Camera-type eye (tissue), 1 donor: Measurements from ENCODE around the gene MRPL2. TPM values are rescaled to one million over a fixed set of nuclear protein-coding genes. Genes with fewer than 3 reads are reported as not detected.

Experiments
- total RNA-seq: library from RNA; depleted of rRNA; stranded (reverse); fragments of >200 nt; gene quantifications from one replicate; pipeline ENCODE4 v1.2.3, GENCODE V29; 2014

The MRPL2 gene
- 17.3 TPM for total RNA-seq

GRCh38 chr6:43059168-43060033 is at the start of gene MRPL2, which contains the start of gene KLC4:
TSS of gene MRPL2 (minus strand) at chr6:43059434. CDS start at chr6:43059381, 53 bp downstream.
TSS of gene KLC4 (plus strand) at chr6:43059631. CDS start at chr6:43061336, 1,705 bp downstream.

GRCh38 chr6:43075670-43076463 is 16.6 kb upstream of the MRPL2 start, which contains the start of gene PTK7:
TSS of gene PTK7 (plus strand) at chr6:43076314. CDS start at chr6:43076489, 175 bp downstream.

GRCh38 chr6:43053545-43054205 is 5.6 kb downstream of the MRPL2 start, which contains the start of gene CUL7:
TSS of gene CUL7 (minus strand) at chr6:43053851. CDS start at chr6:43052788, 1,063 bp downstream.

GRCh38 chr6:43021270-43022047 is 37.8 kb downstream of the MRPL2 start, which contains the start of gene RRP36:
TSS of gene RRP36 (plus strand) at chr6:43021623. CDS start at chr6:43021655, 32 bp downstream.

GRCh38 chr6:43013843-43014433 is 45.3 kb downstream of the MRPL2 start, which contains the start of the genes KLHDC3 and MEA1:
TSS of gene KLHDC3 (plus strand) at chr6:43014249. CDS start at chr6:43017193, 2,944 bp downstream.
TSS of gene MEA1 (minus strand) at chr6:43013946. CDS start at chr6:43013813, 133 bp downstream.

Other genes with a start within 250 kb of the MRPL2 start
- 115 TPM for gene RPL7L1, start 179.8 kb downstream of the MRPL2 start, total RNA-seq
- not detected for gene PTCRA, start 143.4 kb downstream of the MRPL2 start, total RNA-seq
- 39.6 TPM for gene CNPY3, start 130.0 kb downstream of the MRPL2 start, total RNA-seq
- gene GNMT, start 98.7 kb downstream of the MRPL2 start, total RNA-seq = not detected
- 29.6 TPM for gene PEX6, start 80.3 kb downstream of the MRPL2 start, total RNA-seq
- 31.1 TPM for gene PPP2R5D, start 74.9 kb downstream of the MRPL2 start, total RNA-seq
- 37.6 TPM for gene MEA1, start 45.5 kb downstream of the MRPL2 start, total RNA-seq
- 128 TPM for gene KLHDC3, start 45.2 kb downstream of the MRPL2 start, total RNA-seq
- 44.5 TPM for gene RRP36, start 37.8 kb downstream of the MRPL2 start, total RNA-seq
- gene CUL7, start 5.6 kb downstream of the MRPL2 start, total RNA-seq = 33.0 TPM
- gene KLC4, start 197 bp upstream of the MRPL2 start, total RNA-seq = 63.3 TPM
- gene PTK7, start 16.9 kb upstream of the MRPL2 start, total RNA-seq = 76.4 TPM
- 17.2 TPM for gene SRF, start 111.8 kb upstream of the MRPL2 start, total RNA-seq
- 45.0 TPM for gene CUL9, start 122.8 kb upstream of the MRPL2 start, total RNA-seq
- 34.7 TPM for gene DNPH1, start 170.0 kb upstream of the MRPL2 start, total RNA-seq
- 4.6 TPM for gene TTBK1, start 184.0 kb upstream of the MRPL2 start, total RNA-seq
- gene SLC22A7, start 238.8 kb upstream of the MRPL2 start, total RNA-seq = not detected
- gene CRIP3, start 249.4 kb upstream of the MRPL2 start, total RNA-seq = not detected